Measurements from ENCODE around the gene AURKAIP1. TPM values are rescaled to one million over a fixed set of nuclear protein-coding genes. Genes with fewer than 3 reads are reported as not detected.

The AURKAIP1 gene
- total and polyA plus RNA-seq, 2 of the 13 experiments (the other 11 are each of a cell fraction or from before 2014, with no cell fraction given), result 69.5 to 175 TPM

DNA sequence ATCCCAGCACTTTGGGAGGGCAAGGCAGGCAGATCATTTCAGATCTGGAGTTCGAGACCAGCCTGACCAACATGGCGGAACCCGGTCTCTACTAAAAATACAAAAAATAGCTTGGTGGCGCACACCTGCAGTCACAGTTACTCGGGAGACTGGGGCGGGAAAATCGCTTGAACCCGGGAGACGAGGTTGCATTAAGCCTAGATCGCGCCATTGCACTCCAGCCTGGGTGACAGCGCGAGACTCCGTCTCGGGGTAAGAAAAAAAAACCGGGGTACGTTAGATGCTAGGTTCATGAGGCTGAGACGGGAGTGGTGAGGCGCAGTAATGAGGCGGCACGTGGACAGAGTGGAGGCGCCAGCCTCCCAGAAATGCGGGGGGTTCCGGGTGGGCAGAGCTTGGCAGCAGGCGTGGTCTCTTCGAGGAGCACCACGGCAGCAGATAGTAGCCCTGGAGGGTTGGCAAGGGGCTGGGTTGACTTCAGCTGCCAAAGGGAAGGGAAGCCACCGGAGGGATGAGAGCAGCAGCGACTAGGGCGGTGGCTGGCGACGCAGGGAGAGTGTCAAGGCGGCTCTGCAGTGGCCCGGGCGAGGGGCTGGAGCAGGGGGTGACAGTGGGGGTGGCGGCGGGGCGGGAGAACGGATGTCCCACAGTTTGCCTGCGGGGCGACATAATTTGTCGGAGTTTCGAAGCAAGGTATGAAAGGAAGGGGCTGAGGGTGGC is 31.3 kb upstream of the AURKAIP1 start (continued):
- TF ChIP-seq ZNF776 (CRISPR knock-in tag; IDR thresholded peaks at IDR 0.05) (no peak), HCFC1 (IDR thresholded peaks at IDR 0.05; ENCODE audit: low read depth, low read length) (no peak), MAFG (CRISPR knock-in tag; IDR thresholded peaks at IDR 0.05) (no peak), CCAR2 (optimal IDR thresholded peaks at IDR 0.05; ENCODE audit: low read depth, low read length) (no peak), HNRNPL (IDR thresholded peaks at IDR 0.05; ENCODE audit: low read depth, low read length) (no peak), FOXK1 (CRISPR knock-in tag; IDR thresholded peaks at IDR 0.05; ENCODE audit: borderline replicate concordance, low read depth) (no peak), STAG1 (CRISPR knock-in tag; IDR thresholded peaks at IDR 0.05) (peak; percentile 11; the same call in 1 of the 2 replicates), HNRNPH1 (optimal IDR thresholded peaks at IDR 0.05; ENCODE audit: low read depth, low read length) (no peak), ZNF746 (CRISPR knock-in tag; IDR thresholded peaks at IDR 0.05) (no peak), NCOA5 (CRISPR knock-in tag; IDR thresholded peaks at IDR 0.05) (no peak), NR2F2 (IDR thresholded peaks at IDR 0.05; ENCODE audit: borderline replicate concordance, low read depth) (no peak), CBX2 (IDR thresholded peaks at IDR 0.05; ENCODE audit: low read depth, low read length) (no peak), CBX2 (CRISPR knock-in tag; IDR thresholded peaks at IDR 0.05; ENCODE audit: low read depth) (no peak)
- TF ChIP-seq, protein P1, sequence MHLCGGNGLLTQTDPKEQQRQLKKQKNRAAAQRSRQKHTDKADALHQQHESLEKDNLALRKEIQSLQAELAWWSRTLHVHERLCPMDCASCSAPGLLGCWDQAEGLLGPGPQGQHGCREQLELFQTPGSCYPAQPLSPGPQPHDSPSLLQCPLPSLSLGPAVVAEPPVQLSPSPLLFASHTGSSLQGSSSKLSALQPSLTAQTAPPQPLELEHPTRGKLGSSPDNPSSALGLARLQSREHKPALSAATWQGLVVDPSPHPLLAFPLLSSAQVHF (CRISPR knock-in tag; IDR thresholded peaks at IDR 0.05), result no peak
- TF ChIP-seq, protein P2, sequence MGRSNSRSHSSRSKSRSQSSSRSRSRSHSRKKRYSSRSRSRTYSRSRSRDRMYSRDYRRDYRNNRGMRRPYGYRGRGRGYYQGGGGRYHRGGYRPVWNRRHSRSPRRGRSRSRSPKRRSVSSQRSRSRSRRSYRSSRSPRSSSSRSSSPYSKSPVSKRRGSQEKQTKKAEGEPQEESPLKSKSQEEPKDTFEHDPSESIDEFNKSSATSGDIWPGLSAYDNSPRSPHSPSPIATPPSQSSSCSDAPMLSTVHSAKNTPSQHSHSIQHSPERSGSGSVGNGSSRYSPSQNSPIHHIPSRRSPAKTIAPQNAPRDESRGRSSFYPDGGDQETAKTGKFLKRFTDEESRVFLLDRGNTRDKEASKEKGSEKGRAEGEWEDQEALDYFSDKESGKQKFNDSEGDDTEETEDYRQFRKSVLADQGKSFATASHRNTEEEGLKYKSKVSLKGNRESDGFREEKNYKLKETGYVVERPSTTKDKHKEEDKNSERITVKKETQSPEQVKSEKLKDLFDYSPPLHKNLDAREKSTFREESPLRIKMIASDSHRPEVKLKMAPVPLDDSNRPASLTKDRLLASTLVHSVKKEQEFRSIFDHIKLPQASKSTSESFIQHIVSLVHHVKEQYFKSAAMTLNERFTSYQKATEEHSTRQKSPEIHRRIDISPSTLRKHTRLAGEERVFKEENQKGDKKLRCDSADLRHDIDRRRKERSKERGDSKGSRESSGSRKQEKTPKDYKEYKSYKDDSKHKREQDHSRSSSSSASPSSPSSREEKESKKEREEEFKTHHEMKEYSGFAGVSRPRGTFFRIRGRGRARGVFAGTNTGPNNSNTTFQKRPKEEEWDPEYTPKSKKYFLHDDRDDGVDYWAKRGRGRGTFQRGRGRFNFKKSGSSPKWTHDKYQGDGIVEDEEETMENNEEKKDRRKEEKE (IDR thresholded peaks at IDR 0.05), result no peak
- TF ChIP-seq, protein P3, sequence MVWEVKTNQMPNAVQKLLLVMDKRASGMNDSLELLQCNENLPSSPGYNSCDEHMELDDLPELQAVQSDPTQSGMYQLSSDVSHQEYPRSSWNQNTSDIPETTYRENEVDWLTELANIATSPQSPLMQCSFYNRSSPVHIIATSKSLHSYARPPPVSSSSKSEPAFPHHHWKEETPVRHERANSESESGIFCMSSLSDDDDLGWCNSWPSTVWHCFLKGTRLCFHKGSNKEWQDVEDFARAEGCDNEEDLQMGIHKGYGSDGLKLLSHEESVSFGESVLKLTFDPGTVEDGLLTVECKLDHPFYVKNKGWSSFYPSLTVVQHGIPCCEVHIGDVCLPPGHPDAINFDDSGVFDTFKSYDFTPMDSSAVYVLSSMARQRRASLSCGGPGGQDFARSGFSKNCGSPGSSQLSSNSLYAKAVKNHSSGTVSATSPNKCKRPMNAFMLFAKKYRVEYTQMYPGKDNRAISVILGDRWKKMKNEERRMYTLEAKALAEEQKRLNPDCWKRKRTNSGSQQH (CRISPR knock-in tag; IDR thresholded peaks at IDR 0.05; ENCODE audit: low read depth), result no peak
- TF ChIP-seq, protein P4, sequence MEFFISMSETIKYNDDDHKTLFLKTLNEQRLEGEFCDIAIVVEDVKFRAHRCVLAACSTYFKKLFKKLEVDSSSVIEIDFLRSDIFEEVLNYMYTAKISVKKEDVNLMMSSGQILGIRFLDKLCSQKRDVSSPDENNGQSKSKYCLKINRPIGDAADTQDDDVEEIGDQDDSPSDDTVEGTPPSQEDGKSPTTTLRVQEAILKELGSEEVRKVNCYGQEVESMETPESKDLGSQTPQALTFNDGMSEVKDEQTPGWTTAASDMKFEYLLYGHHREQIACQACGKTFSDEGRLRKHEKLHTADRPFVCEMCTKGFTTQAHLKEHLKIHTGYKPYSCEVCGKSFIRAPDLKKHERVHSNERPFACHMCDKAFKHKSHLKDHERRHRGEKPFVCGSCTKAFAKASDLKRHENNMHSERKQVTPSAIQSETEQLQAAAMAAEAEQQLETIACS (CRISPR knock-in tag; IDR thresholded peaks at IDR 0.05), result no peak
- TF ChIP-seq, protein P5, sequence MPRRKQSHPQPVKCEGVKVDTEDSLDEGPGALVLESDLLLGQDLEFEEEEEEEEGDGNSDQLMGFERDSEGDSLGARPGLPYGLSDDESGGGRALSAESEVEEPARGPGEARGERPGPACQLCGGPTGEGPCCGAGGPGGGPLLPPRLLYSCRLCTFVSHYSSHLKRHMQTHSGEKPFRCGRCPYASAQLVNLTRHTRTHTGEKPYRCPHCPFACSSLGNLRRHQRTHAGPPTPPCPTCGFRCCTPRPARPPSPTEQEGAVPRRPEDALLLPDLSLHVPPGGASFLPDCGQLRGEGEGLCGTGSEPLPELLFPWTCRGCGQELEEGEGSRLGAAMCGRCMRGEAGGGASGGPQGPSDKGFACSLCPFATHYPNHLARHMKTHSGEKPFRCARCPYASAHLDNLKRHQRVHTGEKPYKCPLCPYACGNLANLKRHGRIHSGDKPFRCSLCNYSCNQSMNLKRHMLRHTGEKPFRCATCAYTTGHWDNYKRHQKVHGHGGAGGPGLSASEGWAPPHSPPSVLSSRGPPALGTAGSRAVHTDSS (CRISPR knock-in tag; conservative IDR thresholded peaks at IDR 0.05), result no peak
